ENCODE measurements around the gene BTD.
A peak's percentile ranks its signal among the peaks of the same experiment; 100 is the strongest.

DNA sequence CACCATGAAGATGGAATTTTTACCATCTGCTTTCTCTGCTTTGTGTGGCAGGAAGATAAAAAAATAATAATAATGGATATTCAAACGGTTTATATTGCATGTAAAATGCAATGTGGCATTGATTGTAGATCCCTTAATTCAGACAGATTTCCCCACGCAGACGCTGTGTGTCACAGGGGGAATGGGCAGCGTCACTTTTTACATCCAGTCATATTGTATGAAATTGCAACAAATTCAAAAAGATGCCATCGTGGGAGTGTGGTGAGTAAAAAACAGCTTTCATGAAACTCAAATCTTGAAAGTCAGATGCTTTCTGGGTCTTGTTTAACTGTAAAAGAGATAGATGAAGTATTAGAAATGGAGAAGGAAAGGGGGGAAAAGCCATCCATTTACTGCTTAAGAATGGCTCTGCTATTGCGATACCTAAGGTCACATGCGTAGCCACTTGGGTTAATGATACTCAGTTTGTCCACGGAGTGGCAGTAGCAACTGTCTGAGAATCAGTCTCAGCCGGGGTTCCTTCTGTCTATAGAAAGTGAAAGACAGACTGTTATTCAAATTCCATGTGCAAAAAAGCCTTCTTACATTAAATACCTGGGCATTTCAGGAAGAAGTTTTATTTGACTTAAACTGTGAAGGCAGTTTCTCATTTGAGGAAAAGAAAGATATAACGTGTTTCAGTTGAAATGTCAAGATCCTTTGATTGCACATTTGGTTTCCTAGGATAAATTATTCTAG is 28.5 kb downstream of the BTD start:
- TF ChIP-seq CEBPB (IDR thresholded peaks at IDR 0.05) (peak; percentile 43; the same call in 1 of the 2 replicates), YY1 (IDR thresholded peaks at IDR 0.05; ENCODE audit: low read depth) (no peak), EP300 (IDR thresholded peaks at IDR 0.05; ENCODE audit: borderline replicate concordance) (no peak), TCF12 (IDR thresholded peaks at IDR 0.05; ENCODE audit: low read depth) (no peak), MAX (IDR thresholded peaks at IDR 0.05) (no peak), CREB1 (IDR thresholded peaks at IDR 0.05; ENCODE audit: low read depth) (no peak), USF1 (IDR thresholded peaks at IDR 0.05) (peak; percentile 63), RAD21 (IDR thresholded peaks at IDR 0.05; ENCODE audit: low read depth) (peak; percentile 87), REST (IDR thresholded peaks at IDR 0.05; ENCODE audit: low read depth) (no peak), EGR1 (IDR thresholded peaks at IDR 0.05) (no peak)

All from Ishikawa (cell line).